ENCODE measurements around the gene SLC1A1.

DNA sequence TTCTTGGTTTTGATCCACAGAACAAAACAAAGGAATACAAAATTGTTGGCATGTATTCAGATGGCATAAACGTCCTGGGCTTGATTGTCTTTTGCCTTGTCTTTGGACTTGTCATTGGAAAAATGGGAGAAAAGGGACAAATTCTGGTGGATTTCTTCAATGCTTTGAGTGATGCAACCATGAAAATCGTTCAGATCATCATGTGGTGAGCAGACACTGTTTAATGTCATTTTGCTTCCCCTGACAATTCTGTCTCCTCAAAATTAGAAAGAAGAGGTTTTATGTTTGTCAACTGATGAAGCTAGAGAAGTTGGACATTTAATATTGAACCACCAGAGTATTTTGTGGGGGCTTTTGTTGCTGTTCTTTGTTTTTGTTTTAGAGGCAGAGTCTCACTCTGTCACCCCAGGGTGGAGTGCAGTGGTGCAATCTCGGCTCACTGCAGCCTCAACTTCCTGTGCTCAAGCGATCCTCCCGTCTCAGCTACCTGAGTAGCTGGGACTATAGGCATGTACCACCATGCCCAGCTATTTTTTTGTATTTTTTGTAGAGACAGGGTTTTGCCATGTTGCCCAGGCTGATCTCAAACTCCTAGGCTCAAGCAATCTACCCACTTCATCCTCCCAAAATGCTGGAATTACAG, 82.0 kb downstream of the SLC1A1 start:
- TF ChIP-seq, protein P1, sequence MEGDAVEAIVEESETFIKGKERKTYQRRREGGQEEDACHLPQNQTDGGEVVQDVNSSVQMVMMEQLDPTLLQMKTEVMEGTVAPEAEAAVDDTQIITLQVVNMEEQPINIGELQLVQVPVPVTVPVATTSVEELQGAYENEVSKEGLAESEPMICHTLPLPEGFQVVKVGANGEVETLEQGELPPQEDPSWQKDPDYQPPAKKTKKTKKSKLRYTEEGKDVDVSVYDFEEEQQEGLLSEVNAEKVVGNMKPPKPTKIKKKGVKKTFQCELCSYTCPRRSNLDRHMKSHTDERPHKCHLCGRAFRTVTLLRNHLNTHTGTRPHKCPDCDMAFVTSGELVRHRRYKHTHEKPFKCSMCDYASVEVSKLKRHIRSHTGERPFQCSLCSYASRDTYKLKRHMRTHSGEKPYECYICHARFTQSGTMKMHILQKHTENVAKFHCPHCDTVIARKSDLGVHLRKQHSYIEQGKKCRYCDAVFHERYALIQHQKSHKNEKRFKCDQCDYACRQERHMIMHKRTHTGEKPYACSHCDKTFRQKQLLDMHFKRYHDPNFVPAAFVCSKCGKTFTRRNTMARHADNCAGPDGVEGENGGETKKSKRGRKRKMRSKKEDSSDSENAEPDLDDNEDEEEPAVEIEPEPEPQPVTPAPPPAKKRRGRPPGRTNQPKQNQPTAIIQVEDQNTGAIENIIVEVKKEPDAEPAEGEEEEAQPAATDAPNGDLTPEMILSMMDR (IDR thresholded peaks at IDR 0.05), result no peak
- TF ChIP-seq POLR2AphosphoS5 (IDR thresholded peaks at IDR 0.05; ENCODE audit: low read depth, low read length), result no peak
- no peak for TF ChIP-seq SIN3A (IDR thresholded peaks at IDR 0.05; ENCODE audit: borderline replicate concordance, insufficient read depth, low read depth, low read length)

All from Panc1 (cell line).